WTC11 (cell line): ENCODE data around the gene PARK7. TPM values are rescaled to one million over a fixed set of nuclear protein-coding genes. Genes with fewer than 3 reads are reported as not detected.

Source experiments
- ATAC-seq: fragments of 200-7000 bp; cut with Tn5 transposase; 2 replicates; pipeline ENCODE4 v1.10.0; 2021; ENCODE audit warnings: mild to moderate bottlenecking, moderate library complexity
- CTCF ChIA-PET: fragments of 300-600 bp; sonication (Branson Sonifier 250); formaldehyde crosslinking; loops from one replicate; lab custom pipeline; 2021; ENCODE audit warnings: antibody characterized with exemption; lab: Charles Lee
- POLR2A ChIA-PET: fragments of 350-600 bp; sonication (Branson Sonifier 250); formaldehyde crosslinking; loops from one replicate; lab custom pipeline; 2021; ENCODE audit warnings: antibody characterized with exemption; lab: Charles Lee
- DNase-seq: peaks from one replicate; pipeline ENCODE4 v3.0.0; 2021; ENCODE audit warnings: low spot score
- H3K27ac Mint-ChIP-seq: 2 replicates; pipeline ENCODE4 v1.8.0; 2021; ENCODE audit warnings: mixed read lengths
- H3K27me3 Mint-ChIP-seq: 2 replicates; pipeline ENCODE4 v1.8.0; 2021; ENCODE audit warnings: low read depth, mild to moderate bottlenecking, moderate library complexity, mixed read lengths
- H3K36me3 Mint-ChIP-seq: 2 replicates; pipeline ENCODE4 v1.8.0; 2021; ENCODE audit warnings: mixed read lengths
- H3K4me1 Mint-ChIP-seq: 2 replicates; pipeline ENCODE4 v1.8.0; 2022; ENCODE audit warnings: mixed read lengths
- H3K4me3 Mint-ChIP-seq: 2 replicates; pipeline ENCODE4 v1.8.0; 2021; ENCODE audit warnings: mild to moderate bottlenecking, moderate library complexity, mixed read lengths
- H3K9me3 Mint-ChIP-seq: 2 replicates; pipeline ENCODE4 v1.8.0; 2021; ENCODE audit warnings: mixed read lengths
- ATF2 ChIP-seq: sonication (generic); formaldehyde crosslinking; IDR thresholded peaks from 2 replicates; pipeline ENCODE4 v1.8.1; 2022; ENCODE audit warnings: low read depth, missing genetic modification reagents, borderline replicate concordance
- ATF6 ChIP-seq: sonication (generic); formaldehyde crosslinking; IDR thresholded peaks from 2 replicates; pipeline ENCODE4 v1.8.1; 2023; ENCODE audit warnings: mild to moderate bottlenecking, missing genetic modification reagents
- CBFB ChIP-seq: sonication (generic); formaldehyde crosslinking; IDR thresholded peaks from 2 replicates; pipeline ENCODE4 v1.8.1; 2022; ENCODE audit warnings: mild to moderate bottlenecking, low read depth, missing genetic modification reagents
- CREM ChIP-seq: sonication (generic); formaldehyde crosslinking; IDR thresholded peaks from 2 replicates; pipeline ENCODE4 v1.8.1; 2022; ENCODE audit warnings: mild to moderate bottlenecking, missing genetic modification reagents, moderate library complexity
- CTCF ChIP-seq: fragments of 200-600 bp; IDR thresholded peaks from 2 replicates; pipeline ENCODE4 v1.8.0; 2022; ENCODE audit warnings: antibody characterized with exemption
- ERG ChIP-seq: fragments of 250-450 bp; sonication (Bioruptor Pico); IDR thresholded peaks from 2 replicates; pipeline ENCODE4 v1.8.0; 2021; ENCODE audit warnings: mild to moderate bottlenecking
- HMGA2 ChIP-seq: fragments of 250-450 bp; sonication (Bioruptor Pico); IDR thresholded peaks from 2 replicates; pipeline ENCODE4 v1.4.0; 2021; ENCODE audit warnings: mild to moderate bottlenecking, moderate library complexity
- HMGXB4 ChIP-seq: sonication (generic); formaldehyde crosslinking; IDR thresholded peaks from 2 replicates; pipeline ENCODE4 v1.8.1; 2023; ENCODE audit warnings: mild to moderate bottlenecking, moderate library complexity, missing genetic modification reagents
- NR3C1 ChIP-seq: sonication (generic); formaldehyde crosslinking; conservative IDR thresholded peaks from 2 replicates; pipeline ENCODE4 v1.8.1; 2023; ENCODE audit warnings: low read depth, mild to moderate bottlenecking, missing genetic modification reagents
- PRDM15 ChIP-seq: sonication (generic); formaldehyde crosslinking; IDR thresholded peaks from 2 replicates; pipeline ENCODE4 v1.8.0; 2022; ENCODE audit warnings: missing genetic modification reagents
- PRRX2 ChIP-seq: fragments of 250-450 bp; sonication (Bioruptor Pico); IDR thresholded peaks from 2 replicates; pipeline ENCODE4 v1.8.0; 2021; ENCODE audit warnings: mild to moderate bottlenecking
- RORB ChIP-seq: fragments of 250-450 bp; sonication (Bioruptor Pico); IDR thresholded peaks from 2 replicates; pipeline ENCODE4 v1.9.0; 2021; ENCODE audit warnings: mild to moderate bottlenecking
- SOX15 ChIP-seq: fragments of 250-450 bp; sonication (Bioruptor Pico); IDR thresholded peaks from 2 replicates; pipeline ENCODE4 v1.9.0; 2021; ENCODE audit warnings: mild to moderate bottlenecking
- TP53 ChIP-seq: sonication (generic); formaldehyde crosslinking; IDR thresholded peaks from 2 replicates; pipeline ENCODE4 v1.8.1; 2023; ENCODE audit warnings: mild to moderate bottlenecking, missing genetic modification reagents
- ZBTB21 ChIP-seq: sonication (generic); formaldehyde crosslinking; IDR thresholded peaks from 2 replicates; pipeline ENCODE4 v1.8.1; 2023; ENCODE audit warnings: mild to moderate bottlenecking, missing genetic modification reagents, borderline replicate concordance
- ZMAT4 ChIP-seq: fragments of 250-450 bp; sonication (Bioruptor Pico); IDR thresholded peaks from 2 replicates; pipeline ENCODE4 v1.9.0; 2021; ENCODE audit warnings: mild to moderate bottlenecking
- ZNF317 ChIP-seq: sonication (generic); formaldehyde crosslinking; IDR thresholded peaks from 2 replicates; pipeline ENCODE4 v1.8.1; 2023; ENCODE audit warnings: low read depth, mild to moderate bottlenecking, moderate library complexity, missing genetic modification reagents, borderline replicate concordance
- ZNF423 ChIP-seq: fragments of 250-450 bp; sonication (Bioruptor Pico); IDR thresholded peaks from 2 replicates; pipeline ENCODE4 v2.1.2; 2022; ENCODE audit warnings: mild to moderate bottlenecking, moderate library complexity
- ZNF671 ChIP-seq: fragments of 250-450 bp; sonication (Bioruptor Pico); IDR thresholded peaks from 2 replicates; pipeline ENCODE4 v1.8.0; 2021; ENCODE audit warnings: mild to moderate bottlenecking
- total RNA-seq: library from RNA; stranded (reverse); gene quantifications from 3 replicates; pipeline ENCODE4 v1.2.3, GENCODE V29; 2021

The PARK7 gene
- total RNA-seq, 1 experiment from 2014 or later: 337 TPM

GRCh38 chr1:8013399-8013798, 51.9 kb downstream of the PARK7 start:
- H3K9me3 Mint-ChIP-seq: no peaks in the 10 kb centered on the region
- ChIA-PET CTCF (interaction anchor here (1.1 kb wide), 1 partner anchor 301 kb away, joined by 7 read pairs; no protein-coding TSS in a partner anchor), POLR2A (no interaction called here)
- H3K36me3 Mint-ChIP-seq: peaks cover 39% of the 10 kb centered on the region
- H3K27me3 Mint-ChIP-seq: no peaks in the 10 kb centered on the region
- no peak for TF ChIP-seq CTCF
- TF ChIP-seq ERG (CRISPR knock-in tag): no peak
- no peak for TF ChIP-seq HMGXB4 (CRISPR knock-in tag)
- TF ChIP-seq CBFB (CRISPR knock-in tag): no peak
- TF ChIP-seq SOX15 (CRISPR knock-in tag): no peak
- TF ChIP-seq ZNF317 (CRISPR knock-in tag): no peak
- no peak for ATAC-seq
- no peak overlapping the region for H3K4me3 Mint-ChIP-seq
- peaks cover 36% of the 10 kb centered on the region for H3K4me1 Mint-ChIP-seq
- no peak for DNase-seq
- no peak overlapping the region; the same call in 1 of the 2 replicates for H3K27ac Mint-ChIP-seq

GRCh38 chr1:8013800-8014199, 52.3 kb downstream of the PARK7 start:
- Mint-ChIP-seq H3K27ac (no peak overlapping the region; the same call in 1 of the 2 replicates), H3K4me3 (no peak overlapping the region), H3K9me3 (no peaks in the 10 kb centered on the region), H3K36me3 (peaks cover 39% of the 10 kb centered on the region), H3K4me1 (peaks cover 40% of the 10 kb centered on the region), H3K27me3 (no peaks in the 10 kb centered on the region)
- ATAC-seq (no peak), DNase-seq (no peak)
- ChIA-PET CTCF (interaction anchor here (1.1 to 6.6 kb wide), 3 partner anchors 13 to 300 kb away, joined by 7 to 52 read pairs (median 7); no protein-coding TSS in a partner anchor), POLR2A (no interaction called here)
- TF ChIP-seq CREM (CRISPR knock-in tag): no peak
- no peak for TF ChIP-seq PRDM15 (CRISPR knock-in tag)
- no peak for TF ChIP-seq HMGA2 (CRISPR knock-in tag)

- Mint-ChIP-seq H3K27ac (0 out of 2 replicates have a peak overlapping the region, but pooled peaks have one; percentile 59), H3K36me3 (peaks cover 39% of the 10 kb centered on the region), H3K4me3 (no peak overlapping the region), H3K9me3 (no peaks in the 10 kb centered on the region), H3K4me1 (peaks cover 46% of the 10 kb centered on the region), H3K27me3 (no peaks in the 10 kb centered on the region)
- DNase-seq: no peak
- CTCF ChIA-PET: interaction anchor here (0.5 to 6.8 kb wide), 51 partner anchors 9 to 834 kb away, joined by 3 to 271 read pairs (median 5); partner anchors contain the start of genes ERRFI1 and SLC45A1
- ATAC-seq: no peak
- POLR2A ChIA-PET: interaction anchor here (1.3 to 1.5 kb wide), 2 partner anchors 12 to 300 kb away, joined by 3 to 7 read pairs; partner anchors contain the start of gene ERRFI1
- TF ChIP-seq ZNF423 (CRISPR knock-in tag): no peak
- TF ChIP-seq ATF6 (CRISPR knock-in tag): no peak
- TF ChIP-seq NR3C1 (CRISPR knock-in tag): no peak
- no peak for TF ChIP-seq TP53 (CRISPR knock-in tag)
- no peak for TF ChIP-seq ZBTB21
- TF ChIP-seq PRRX2 (CRISPR knock-in tag): no peak
- TF ChIP-seq RORB (CRISPR knock-in tag): no peak
- no peak for TF ChIP-seq ZMAT4 (CRISPR knock-in tag)
- TF ChIP-seq ATF2 (CRISPR knock-in tag): no peak
- no peak for TF ChIP-seq ZNF671 (CRISPR knock-in tag)
Observed at GRCh38 chr1:8014381-8014988, 53.0 kb downstream of the PARK7 start.
